PC-3 (cell line): ENCODE data around the gene NREP.

Experiments
- EZH2 ChIP-seq: fragments of 300-600 bp; sonication (generic); IDR thresholded peaks from one replicate; pipeline ENCODE4 v1.6.1; 2017; ENCODE audit warnings: antibody characterized with exemption, mild to moderate bottlenecking, low read length; ENCODE audit not compliant: unreplicated experiment
- EZH2phosphoT487 ChIP-seq: fragments of 300-600 bp; sonication (generic); IDR thresholded peaks from 2 replicates; pipeline ENCODE4 v1.6.1; 2018; ENCODE audit warnings: mild to moderate bottlenecking, antibody characterized with exemption, low read length, borderline replicate concordance
- TF ChIP-seq, protein P1 (sequence below): fragments of 300-600 bp; sonication (generic); conservative IDR thresholded peaks from 2 replicates; pipeline ENCODE4 v1.5.1; 2017; ENCODE audit warnings: antibody characterized with exemption, low read depth, mild to moderate bottlenecking, low read length

GRCh38 chr5:111722140-111722539 is 34.9 kb downstream of the NREP start:
- TF ChIP-seq, protein P1, sequence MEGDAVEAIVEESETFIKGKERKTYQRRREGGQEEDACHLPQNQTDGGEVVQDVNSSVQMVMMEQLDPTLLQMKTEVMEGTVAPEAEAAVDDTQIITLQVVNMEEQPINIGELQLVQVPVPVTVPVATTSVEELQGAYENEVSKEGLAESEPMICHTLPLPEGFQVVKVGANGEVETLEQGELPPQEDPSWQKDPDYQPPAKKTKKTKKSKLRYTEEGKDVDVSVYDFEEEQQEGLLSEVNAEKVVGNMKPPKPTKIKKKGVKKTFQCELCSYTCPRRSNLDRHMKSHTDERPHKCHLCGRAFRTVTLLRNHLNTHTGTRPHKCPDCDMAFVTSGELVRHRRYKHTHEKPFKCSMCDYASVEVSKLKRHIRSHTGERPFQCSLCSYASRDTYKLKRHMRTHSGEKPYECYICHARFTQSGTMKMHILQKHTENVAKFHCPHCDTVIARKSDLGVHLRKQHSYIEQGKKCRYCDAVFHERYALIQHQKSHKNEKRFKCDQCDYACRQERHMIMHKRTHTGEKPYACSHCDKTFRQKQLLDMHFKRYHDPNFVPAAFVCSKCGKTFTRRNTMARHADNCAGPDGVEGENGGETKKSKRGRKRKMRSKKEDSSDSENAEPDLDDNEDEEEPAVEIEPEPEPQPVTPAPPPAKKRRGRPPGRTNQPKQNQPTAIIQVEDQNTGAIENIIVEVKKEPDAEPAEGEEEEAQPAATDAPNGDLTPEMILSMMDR, result no peak
- no peak for TF ChIP-seq EZH2phosphoT487
- TF ChIP-seq EZH2, result no peak
